Measurements from ENCODE around the gene ZNF429.
"Not testable (repeated sequence)": the region's sequence is repeated elsewhere in the genome, so short reads cannot be mapped to it uniquely, and the experiment has no call there.

The ZNF429 gene

GRCh38 chr19:21593502-21593901 is 88.1 kb downstream of the ZNF429 start:
- DNase-seq = no peak

DNA sequence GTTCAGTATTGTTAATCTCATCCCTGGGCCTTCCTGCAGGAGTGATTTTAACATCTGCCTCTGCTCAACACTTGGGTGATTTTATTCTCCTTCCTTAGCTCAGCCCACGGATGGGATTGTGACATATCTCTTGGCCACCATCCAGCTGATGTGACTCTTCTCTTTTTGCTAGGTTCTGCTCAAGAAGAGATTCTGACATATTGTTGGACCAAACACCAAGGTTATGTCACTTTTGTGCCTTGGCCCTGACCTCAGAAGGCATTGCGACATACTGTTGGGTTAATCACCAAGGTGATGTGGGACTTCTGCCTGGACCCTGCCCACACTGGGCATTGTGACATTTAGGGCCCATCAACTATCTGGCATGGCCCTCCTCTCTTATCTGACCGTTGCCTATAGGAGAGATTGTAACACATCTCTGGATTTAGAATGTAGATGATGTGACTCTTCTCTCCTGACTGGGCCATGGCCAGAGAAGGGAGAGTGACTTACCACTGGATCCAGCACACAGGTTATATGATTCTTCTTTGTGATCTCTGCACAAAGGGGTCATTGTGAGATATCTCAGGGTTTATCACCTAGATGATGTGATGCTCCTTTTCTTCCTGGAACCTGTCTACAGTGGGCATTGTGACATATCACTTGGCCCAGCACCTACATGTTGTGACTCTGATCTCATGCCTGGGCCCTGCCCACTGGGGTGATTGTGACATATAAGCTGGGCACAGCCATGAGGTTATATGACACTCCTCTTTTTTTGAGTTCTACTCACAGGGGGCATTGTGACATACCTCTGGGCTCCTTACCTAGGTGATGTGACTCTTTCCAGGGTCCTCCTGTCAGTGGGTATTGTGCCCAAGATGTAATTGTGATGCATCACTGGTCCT is 88.8 kb downstream of the ZNF429 start:
- DNase-seq = no peak

DNA sequence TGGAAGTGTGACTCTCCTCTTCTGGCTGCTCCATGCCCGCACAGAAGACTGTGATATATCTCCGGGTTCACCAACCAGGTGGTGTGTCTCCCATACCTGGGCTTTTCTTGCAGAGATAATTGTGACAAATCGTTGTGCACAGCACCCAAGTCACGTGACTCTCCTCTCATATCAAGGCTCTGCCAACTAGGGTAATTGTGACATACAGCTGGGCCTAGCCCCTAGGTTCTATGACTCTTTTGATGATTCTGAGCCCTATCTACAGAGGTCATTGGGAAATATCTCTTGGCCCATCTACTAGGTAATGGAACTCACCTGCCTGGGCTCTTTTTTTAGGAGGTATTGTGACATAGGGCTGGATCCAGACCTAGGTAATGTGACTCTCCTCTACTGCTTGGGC is 89.8 kb downstream of the ZNF429 start:
- DNase-seq = no peak

GRCh38 chr19:21602082-21602658 is 96.8 kb downstream of the ZNF429 start:
- DNase-seq = no peak

DNA sequence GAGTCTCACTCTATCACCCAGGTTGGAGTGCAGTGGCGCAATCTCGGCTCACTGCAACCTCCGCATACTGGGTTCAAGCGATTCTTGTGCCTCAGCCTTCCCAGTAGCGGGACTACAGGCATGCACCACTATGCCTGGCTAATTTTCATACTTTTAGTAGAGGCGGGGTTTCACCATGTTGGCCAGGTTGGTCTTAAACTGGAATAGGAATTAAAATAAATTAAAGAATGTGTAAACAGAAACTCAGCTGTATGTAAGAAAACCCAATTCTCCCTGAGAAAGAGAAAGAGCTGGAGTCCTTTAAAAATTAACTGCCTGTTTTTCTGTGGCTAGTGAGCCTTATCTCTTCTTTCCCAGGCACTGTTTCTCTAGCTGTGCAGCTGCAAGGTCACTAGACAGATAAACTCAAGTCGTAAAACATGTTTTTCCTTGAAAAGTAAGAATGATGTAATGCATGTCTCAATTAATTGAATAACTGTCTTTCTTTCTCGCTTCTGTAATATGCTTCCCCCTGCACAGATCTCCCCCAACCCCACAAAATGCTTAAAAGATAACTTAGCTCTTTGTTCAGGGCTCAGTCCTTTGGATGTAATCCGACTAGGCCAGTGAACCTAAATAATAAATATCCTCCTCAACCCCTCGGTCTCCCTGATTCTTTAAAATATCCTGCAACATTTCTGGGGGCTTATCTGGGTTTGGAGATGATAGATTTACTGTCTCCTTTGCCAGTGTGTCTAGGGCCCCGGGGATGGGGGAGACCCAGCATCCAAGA is 97.4 kb downstream of the ZNF429 start:
- DNase-seq = not testable (repeated sequence)

GRCh38 chr19:21603431-21604231 is 98.2 kb downstream of the ZNF429 start:
- DNase-seq = no peak

- peak; percentile 31 for DNase-seq
Observed at GRCh38 chr19:21604351-21604926, 99.0 kb downstream of the ZNF429 start.

All from CD4-positive, alpha-beta T cell treated with Interleukin-17A for 1 hour (primary cell).